Uterus (tissue), 2 donors: ENCODE results near the gene CCL4L2.
"Not testable (repeated sequence)": the region's sequence is repeated elsewhere in the genome, so short reads cannot be mapped to it uniquely, and the experiment has no call there.

ENCODE experiments used
- POLR2A ChIP-seq, 2 donors: fragments of 450-650 bp; IDR thresholded peaks; one replicate each; pipeline ENCODE4 v1.6.1; 2016; ENCODE audit warnings: antibody characterized with exemption in 2 of 2, mild to moderate bottlenecking in 1 of 2, moderate library complexity in 1 of 2
- TF ChIP-seq, protein P1 (sequence below), 4 experiments: fragments of 200-600 bp in 2 of 4; fragments of 450-650 bp in 2 of 4; sonication (generic) in 2 of 4; IDR thresholded peaks; one replicate each; pipeline ENCODE4 v1.5.1; 2016 to 2019; ENCODE audit warnings: antibody characterized with exemption in 4 of 4, mild to moderate bottlenecking in 2 of 4, moderate library complexity in 1 of 4

DNA sequence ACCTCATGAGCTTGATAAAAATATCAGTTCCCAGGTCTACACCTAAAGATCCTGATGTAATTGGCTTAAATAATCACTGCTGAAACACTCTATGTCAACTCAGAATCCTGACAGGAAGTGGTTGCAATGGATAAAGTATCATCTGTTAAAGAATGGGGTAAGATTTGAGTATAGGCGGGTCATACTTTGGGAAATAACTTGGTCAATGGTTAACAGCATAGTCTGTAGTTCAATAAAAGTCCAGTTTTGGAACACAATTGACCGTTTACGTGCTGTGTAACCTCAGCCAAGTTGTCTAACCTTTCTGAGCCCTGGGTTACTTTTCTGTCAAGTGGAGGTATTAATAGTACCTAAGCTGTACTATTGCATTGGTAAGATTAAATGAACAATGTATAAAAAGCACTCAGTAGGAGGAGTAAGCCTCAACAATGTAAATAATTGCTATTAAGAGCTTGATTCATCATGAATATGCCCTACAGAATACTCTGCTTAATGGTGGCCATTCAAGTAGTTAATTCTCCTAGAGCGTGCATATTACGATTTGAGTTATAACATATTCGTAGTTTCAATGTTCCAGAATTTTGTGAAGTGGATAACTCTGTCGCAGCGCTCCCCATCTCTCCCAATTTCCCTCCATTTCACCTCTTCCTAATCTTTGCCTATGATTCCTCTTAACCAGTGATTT, 16.6 kb upstream of the CCL4L2 start:
- TF ChIP-seq, protein P1, sequence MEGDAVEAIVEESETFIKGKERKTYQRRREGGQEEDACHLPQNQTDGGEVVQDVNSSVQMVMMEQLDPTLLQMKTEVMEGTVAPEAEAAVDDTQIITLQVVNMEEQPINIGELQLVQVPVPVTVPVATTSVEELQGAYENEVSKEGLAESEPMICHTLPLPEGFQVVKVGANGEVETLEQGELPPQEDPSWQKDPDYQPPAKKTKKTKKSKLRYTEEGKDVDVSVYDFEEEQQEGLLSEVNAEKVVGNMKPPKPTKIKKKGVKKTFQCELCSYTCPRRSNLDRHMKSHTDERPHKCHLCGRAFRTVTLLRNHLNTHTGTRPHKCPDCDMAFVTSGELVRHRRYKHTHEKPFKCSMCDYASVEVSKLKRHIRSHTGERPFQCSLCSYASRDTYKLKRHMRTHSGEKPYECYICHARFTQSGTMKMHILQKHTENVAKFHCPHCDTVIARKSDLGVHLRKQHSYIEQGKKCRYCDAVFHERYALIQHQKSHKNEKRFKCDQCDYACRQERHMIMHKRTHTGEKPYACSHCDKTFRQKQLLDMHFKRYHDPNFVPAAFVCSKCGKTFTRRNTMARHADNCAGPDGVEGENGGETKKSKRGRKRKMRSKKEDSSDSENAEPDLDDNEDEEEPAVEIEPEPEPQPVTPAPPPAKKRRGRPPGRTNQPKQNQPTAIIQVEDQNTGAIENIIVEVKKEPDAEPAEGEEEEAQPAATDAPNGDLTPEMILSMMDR (IDR thresholded peaks at IDR 0.05) = not testable (repeated sequence)
- not testable (repeated sequence) for TF ChIP-seq POLR2A (IDR thresholded peaks at IDR 0.05)
